GM06990 (cell line): ENCODE results near the gene PSMD3.

ENCODE experiments used
- DNase-seq: peaks from one replicate; pipeline ENCODE4 v3.0.0-alpha.2; 2011; ENCODE audit not compliant: insufficient read length; ENCODE audit errors: extremely low read depth
- H3K27me3 ChIP-seq: replicated peaks from 2 replicates; pipeline ENCODE4 v1.6.0; 2011; ENCODE audit warnings: low read length; ENCODE audit not compliant: control insufficient read depth, insufficient read depth
- H3K36me3 ChIP-seq: 2 replicates; pipeline ENCODE4 v1.5.1; 2011; ENCODE audit warnings: low read length; ENCODE audit not compliant: control insufficient read depth, insufficient read depth
- H3K4me3 ChIP-seq: replicated peaks from 2 replicates; pipeline ENCODE4 v1.5.1; 2011; ENCODE audit warnings: low read depth, mild to moderate bottlenecking, control low read depth, low read length
- CTCF ChIP-seq: IDR thresholded peaks from 2 replicates; pipeline ENCODE4 v1.5.1; 2011; ENCODE audit warnings: low read length, control low read depth, mild to moderate bottlenecking, inconsistent platforms; ENCODE audit not compliant: insufficient read depth, poor library complexity, severe bottlenecking

Gene PSMD3

GRCh38 chr17:40033339-40033738, 52.7 kb downstream of the PSMD3 start:
- no peak for TF ChIP-seq CTCF
- DNase-seq, result no peak
- Histone ChIP-seq H3K4me3 (no peak overlapping the region), H3K27me3 (no peaks in the 10 kb centered on the region), H3K36me3 (peaks cover 28% of the 10 kb centered on the region)

GRCh38 chr17:40034426-40035161, 54.0 kb downstream of the PSMD3 start:
- H3K36me3 ChIP-seq, result peaks cover 25% of the 10 kb centered on the region
- H3K4me3 ChIP-seq, result no peak overlapping the region
- DNase-seq, result no peak
- no peaks in the 10 kb centered on the region for H3K27me3 ChIP-seq
- no peak for TF ChIP-seq CTCF

GRCh38 chr17:40035162-40035559, 54.6 kb downstream of the PSMD3 start:
- H3K4me3 ChIP-seq, result no peak overlapping the region
- TF ChIP-seq CTCF, result peak; percentile 42
- H3K36me3 ChIP-seq, result peaks cover 25% of the 10 kb centered on the region
- DNase-seq, result no peak
- no peaks in the 10 kb centered on the region for H3K27me3 ChIP-seq

GRCh38 chr17:40038882-40039513, 58.4 kb downstream of the PSMD3 start:
- DNase-seq, result no peak

GRCh38 chr17:40041196-40041595, 60.6 kb downstream of the PSMD3 start:
- TF ChIP-seq CTCF, result no peak
- Histone ChIP-seq H3K4me3 (no peak overlapping the region), H3K27me3 (no peaks in the 10 kb centered on the region), H3K36me3 (peaks cover 3% of the 10 kb centered on the region; the same call in 1 of the 2 replicates)
- DNase-seq, result no peak

More at GRCh38 chr17:40038882-40039513, 58.4 kb downstream of the PSMD3 start:
- Histone ChIP-seq H3K4me3 (no peak overlapping the region), H3K27me3 (no peaks in the 10 kb centered on the region), H3K36me3 (peaks cover 7% of the 10 kb centered on the region)
- peak; percentile 37 for TF ChIP-seq CTCF
